ENCODE measurements around the gene EIF4G3. TPM values are rescaled to one million over a fixed set of nuclear protein-coding genes. Genes with fewer than 3 reads are reported as not detected.
"Not testable (repeated sequence)": the region's sequence is repeated elsewhere in the genome, so short reads cannot be mapped to it uniquely, and the experiment has no call there.

The EIF4G3 gene
- total RNA-seq, 1 experiment from 2014 or later, result 86.8 TPM

- no peaks in the 10 kb centered on the region for H3K27me3 ChIP-seq (replicated peaks; ENCODE audit: insufficient read depth, low read depth, low read length, poor library complexity)
- ChIA-PET POLR2A (ENCODE audit: low non-redundant PET) (no interaction called here), CTCF (no interaction called here)
- no peak for TF ChIP-seq EZH2 (IDR thresholded peaks at IDR 0.05; ENCODE audit: borderline replicate concordance, low read depth, low read length, poor library complexity, severe bottlenecking)
- TF ChIP-seq CTCF (conservative IDR thresholded peaks at IDR 0.05; ENCODE audit: low read depth, low read length), result no peak
- no peak overlapping the region for H3K4me3 ChIP-seq (ENCODE audit: low read depth, low read length, poor library complexity, severe bottlenecking)
- intact Hi-C loops (cut with micrococcal nuclease; ENCODE audit: unreplicated experiment), result no loop called here
- DNase-seq (ENCODE audit: low spot score), result no peak
- no peaks in the 10 kb centered on the region for H3K4me1 ChIP-seq (ENCODE audit: insufficient read depth, low read length, poor library complexity, severe bottlenecking)
- BruUV-seq (replicated peaks), result no TSS peak
- no peaks in the 10 kb centered on the region for H3K9me3 ChIP-seq (ENCODE audit: low read depth, low read length, poor library complexity, severe bottlenecking)
- no peaks in the 10 kb centered on the region for H3K36me3 ChIP-seq (ENCODE audit: insufficient read depth, low read length, poor library complexity, severe bottlenecking)
- no peak overlapping the region for H3K27ac ChIP-seq (ENCODE audit: low read depth, low read length, poor library complexity, severe bottlenecking)
Measured at GRCh38 chr1:20928146-20928545, 248.6 kb downstream of the EIF4G3 start.

- Histone ChIP-seq H3K9me3 (ENCODE audit: low read depth, low read length, poor library complexity, severe bottlenecking) (no peaks in the 10 kb centered on the region), H3K36me3 (ENCODE audit: insufficient read depth, low read length, poor library complexity, severe bottlenecking) (no peaks in the 10 kb centered on the region), H3K27ac (ENCODE audit: low read depth, low read length, poor library complexity, severe bottlenecking) (no peak overlapping the region), H3K27me3 (replicated peaks; ENCODE audit: insufficient read depth, low read depth, low read length, poor library complexity) (no peaks in the 10 kb centered on the region), H3K4me3 (ENCODE audit: low read depth, low read length, poor library complexity, severe bottlenecking) (no peak overlapping the region), H3K4me1 (ENCODE audit: insufficient read depth, low read length, poor library complexity, severe bottlenecking) (no peaks in the 10 kb centered on the region)
- ChIA-PET CTCF (interaction anchor here (0.6 kb wide), 1 partner anchor 225 kb away, joined by 3 read pairs; no protein-coding TSS in a partner anchor), POLR2A (ENCODE audit: low non-redundant PET) (no interaction called here)
- intact Hi-C loops (cut with micrococcal nuclease; ENCODE audit: unreplicated experiment), result no loop called here
- BruUV-seq (replicated peaks), result no TSS peak
- no peak for DNase-seq (ENCODE audit: low spot score)
- TF ChIP-seq EZH2 (IDR thresholded peaks at IDR 0.05; ENCODE audit: borderline replicate concordance, low read depth, low read length, poor library complexity, severe bottlenecking), result no peak
- TF ChIP-seq CTCF (conservative IDR thresholded peaks at IDR 0.05; ENCODE audit: low read depth, low read length), result no peak
Measured at GRCh38 chr1:20921285-20921684, 255.4 kb downstream of the EIF4G3 start.

GRCh38 chr1:20913242-20913641, 263.5 kb downstream of the EIF4G3 start:
- TF ChIP-seq CTCF (conservative IDR thresholded peaks at IDR 0.05; ENCODE audit: low read depth, low read length), result no peak
- TF ChIP-seq EZH2 (IDR thresholded peaks at IDR 0.05; ENCODE audit: borderline replicate concordance, low read depth, low read length, poor library complexity, severe bottlenecking), result no peak

GRCh38 chr1:20907526-20907925, 269.2 kb downstream of the EIF4G3 start:
- POLR2A ChIA-PET (ENCODE audit: low non-redundant PET); BruUV-seq (replicated peaks); H3K4me1 ChIP-seq (ENCODE audit: insufficient read depth, low read length, poor library complexity, severe bottlenecking); H3K4me3 ChIP-seq (ENCODE audit: low read depth, low read length, poor library complexity, severe bottlenecking); intact Hi-C loops (cut with micrococcal nuclease; ENCODE audit: unreplicated experiment); H3K27me3 ChIP-seq (replicated peaks; ENCODE audit: insufficient read depth, low read depth, low read length, poor library complexity); H3K36me3 ChIP-seq (ENCODE audit: insufficient read depth, low read length, poor library complexity, severe bottlenecking); H3K27ac ChIP-seq (ENCODE audit: low read depth, low read length, poor library complexity, severe bottlenecking); DNase-seq (ENCODE audit: low spot score); CTCF ChIA-PET; H3K9me3 ChIP-seq (ENCODE audit: low read depth, low read length, poor library complexity, severe bottlenecking): not testable (repeated sequence)

More at GRCh38 chr1:20913242-20913641, 263.5 kb downstream of the EIF4G3 start:
- no peak for DNase-seq (ENCODE audit: low spot score)
- no peak overlapping the region for H3K4me3 ChIP-seq (ENCODE audit: low read depth, low read length, poor library complexity, severe bottlenecking)
- H3K9me3 ChIP-seq (ENCODE audit: low read depth, low read length, poor library complexity, severe bottlenecking), result no peaks in the 10 kb centered on the region
- ChIA-PET POLR2A (ENCODE audit: low non-redundant PET) (no interaction called here), CTCF (interaction anchor here (0.6 kb wide), 1 partner anchor 284 kb away, joined by 4 read pairs; no protein-coding TSS in a partner anchor)
- no TSS peak for BruUV-seq (replicated peaks)
- intact Hi-C loops (cut with micrococcal nuclease; ENCODE audit: unreplicated experiment), result no loop called here
- H3K27me3 ChIP-seq (replicated peaks; ENCODE audit: insufficient read depth, low read depth, low read length, poor library complexity), result no peaks in the 10 kb centered on the region
- H3K27ac ChIP-seq (ENCODE audit: low read depth, low read length, poor library complexity, severe bottlenecking), result no peak overlapping the region
- H3K36me3 ChIP-seq (ENCODE audit: insufficient read depth, low read length, poor library complexity, severe bottlenecking), result no peaks in the 10 kb centered on the region
- H3K4me1 ChIP-seq (ENCODE audit: insufficient read depth, low read length, poor library complexity, severe bottlenecking), result no peaks in the 10 kb centered on the region

Data from A673 (cell line).